ENCODE measurements around the gene SYN1.

The SYN1 gene

GRCh38 chrX:47623540-47624027 lies 3.9 kb upstream of the SYN1 start:
- H3K4me3 ChIP-seq = peak overlapping the region; percentile 57

GRCh38 chrX:47621851-47622250 lies 2.2 kb upstream of the SYN1 start:
- Histone ChIP-seq H3K27ac (no peak overlapping the region), H3K27me3 (peaks cover 30% of the 10 kb centered on the region), H4K20me1 (peaks cover 9% of the 10 kb centered on the region; the same call in 1 of the 2 replicates), H3K4me1 (peaks cover 9% of the 10 kb centered on the region), H3K9ac (no peak overlapping the region), H3K36me3 (no peaks in the 10 kb centered on the region), H3K4me3 (no peak overlapping the region), H3K4me2 (no peak overlapping the region), H3K9me3 (no peaks in the 10 kb centered on the region)
- no peak for TF ChIP-seq Cebpa-rat (IDR thresholded peaks at IDR 0.05)

More at GRCh38 chrX:47623540-47624027, 3.9 kb upstream of the SYN1 start:
- Histone ChIP-seq H3K4me1 (peaks cover 12% of the 10 kb centered on the region), H3K9ac (no peak overlapping the region), H3K4me2 (peak overlapping the region; percentile 68), H3K27me3 (peaks cover 22% of the 10 kb centered on the region), H3K36me3 (no peaks in the 10 kb centered on the region), H3K9me3 (no peaks in the 10 kb centered on the region), H4K20me1 (peaks cover 9% of the 10 kb centered on the region; the same call in 1 of the 2 replicates), H3K27ac (no peak overlapping the region)
- no peak for TF ChIP-seq Cebpa-rat (IDR thresholded peaks at IDR 0.05)

- peaks cover 40% of the 10 kb centered on the region for H3K27me3 ChIP-seq
- no peaks in the 10 kb centered on the region for H3K9me3 ChIP-seq
- no peak overlapping the region for H3K27ac ChIP-seq
- no peak overlapping the region for H3K4me3 ChIP-seq
- H3K4me1 ChIP-seq = peaks cover 9% of the 10 kb centered on the region
- no peaks in the 10 kb centered on the region for H3K36me3 ChIP-seq
- H4K20me1 ChIP-seq = peaks cover 4% of the 10 kb centered on the region; the same call in 1 of the 2 replicates
- no peak for TF ChIP-seq Cebpa-rat (IDR thresholded peaks at IDR 0.05)
- H3K9ac ChIP-seq = no peak overlapping the region
- peak overlapping the region; percentile 43; the same call in 1 of the 2 replicates for H3K4me2 ChIP-seq
These were observed 637 bp upstream of the SYN1 start for GRCh38 chrX:47620303-47620685.

DNA sequence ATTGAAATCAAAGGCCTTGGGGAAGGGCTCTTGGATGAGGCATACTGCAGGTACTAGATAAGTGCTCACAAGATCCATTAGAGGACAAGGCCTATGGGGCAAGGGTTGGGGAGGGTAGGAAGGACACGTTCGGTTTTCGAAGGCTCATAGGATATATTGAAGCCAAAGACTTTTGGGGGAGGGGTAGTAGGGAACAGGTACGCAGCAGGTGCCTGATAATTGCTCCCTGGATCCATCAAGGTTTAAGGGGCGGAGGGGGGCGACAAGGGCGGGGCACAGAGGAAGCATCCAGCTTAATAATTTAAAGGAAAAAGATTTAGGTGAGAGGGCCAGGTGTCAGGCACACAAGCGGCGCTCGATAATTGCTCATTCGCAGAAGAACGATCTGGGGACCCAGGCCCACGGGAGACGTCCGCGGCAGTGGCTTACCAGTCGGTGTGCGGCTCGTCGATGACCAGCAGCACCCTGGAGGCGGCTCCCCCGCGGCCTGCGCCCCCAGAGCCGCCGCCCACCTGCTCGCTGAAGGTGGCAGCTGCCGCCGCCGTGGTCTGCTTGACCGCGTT lies 653 bp downstream of the SYN1 start:
- no peaks in the 10 kb centered on the region for H3K36me3 ChIP-seq
- H3K27ac ChIP-seq = no peak overlapping the region
- no peak overlapping the region for H3K9ac ChIP-seq
- no peaks in the 10 kb centered on the region; the same call in 1 of the 2 replicates for H4K20me1 ChIP-seq
- no peaks in the 10 kb centered on the region for H3K9me3 ChIP-seq
- H3K27me3 ChIP-seq = peaks cover 41% of the 10 kb centered on the region
- peaks cover 9% of the 10 kb centered on the region for H3K4me1 ChIP-seq
- no peak overlapping the region for H3K4me3 ChIP-seq
- no peak overlapping the region for H3K4me2 ChIP-seq
- no peak for TF ChIP-seq Cebpa-rat (IDR thresholded peaks at IDR 0.05)

GRCh38 chrX:47614618-47615017 lies 5.0 kb downstream of the SYN1 start:
- Histone ChIP-seq H3K4me1 (no peaks in the 10 kb centered on the region), H3K9ac (no peak overlapping the region), H3K4me2 (no peak overlapping the region), H3K36me3 (no peaks in the 10 kb centered on the region), H3K9me3 (peaks cover 7% of the 10 kb centered on the region; the same call in 1 of the 2 replicates), H4K20me1 (no peaks in the 10 kb centered on the region), H3K27me3 (peaks cover 50% of the 10 kb centered on the region), H3K27ac (no peak overlapping the region), H3K4me3 (no peak overlapping the region)
- no peak for TF ChIP-seq Cebpa-rat (IDR thresholded peaks at IDR 0.05)

DNA sequence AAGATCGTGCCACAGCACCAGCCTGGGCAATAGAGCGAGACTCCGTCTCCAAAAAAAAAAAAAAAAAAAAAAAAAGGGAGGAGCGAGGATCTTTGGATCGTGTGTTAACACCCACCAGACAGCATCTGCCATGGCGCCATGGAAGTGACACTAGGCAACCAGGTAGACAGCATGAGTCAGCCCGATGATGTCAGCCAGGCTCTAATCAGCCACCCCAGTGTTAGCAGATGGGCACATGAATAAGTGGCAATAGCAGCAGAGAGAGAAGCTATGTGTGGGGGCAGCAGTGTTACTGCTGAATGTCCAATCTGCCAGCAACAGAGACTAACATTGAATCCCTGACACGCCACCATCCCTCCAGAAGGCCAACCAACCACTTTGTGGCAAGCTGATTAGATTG lies 6.6 kb downstream of the SYN1 start:
- H3K36me3 ChIP-seq = no peaks in the 10 kb centered on the region
- H3K4me2 ChIP-seq = no peak overlapping the region
- TF ChIP-seq Cebpa-rat (IDR thresholded peaks at IDR 0.05) = no peak
- H4K20me1 ChIP-seq = no peaks in the 10 kb centered on the region
- peaks cover 12% of the 10 kb centered on the region; the same call in 1 of the 2 replicates for H3K9me3 ChIP-seq
- H3K27me3 ChIP-seq = peaks cover 49% of the 10 kb centered on the region
- H3K27ac ChIP-seq = no peak overlapping the region
- peaks cover 5% of the 10 kb centered on the region; the same call in 1 of the 2 replicates for H3K4me1 ChIP-seq
- no peak overlapping the region for H3K9ac ChIP-seq
- no peak overlapping the region for H3K4me3 ChIP-seq

- no peak overlapping the region for H3K4me3 ChIP-seq
- no peak overlapping the region for H3K9ac ChIP-seq
- H3K27ac ChIP-seq = no peak overlapping the region
- no peak overlapping the region for H3K4me2 ChIP-seq
- no peaks in the 10 kb centered on the region for H4K20me1 ChIP-seq
- peaks cover 12% of the 10 kb centered on the region; the same call in 1 of the 2 replicates for H3K9me3 ChIP-seq
- H3K36me3 ChIP-seq = no peaks in the 10 kb centered on the region
- peaks cover 11% of the 10 kb centered on the region; the same call in 1 of the 2 replicates for H3K4me1 ChIP-seq
- no peak for TF ChIP-seq Cebpa-rat (IDR thresholded peaks at IDR 0.05)
- H3K27me3 ChIP-seq = peaks cover 42% of the 10 kb centered on the region
These were observed 7.2 kb downstream of the SYN1 start for GRCh38 chrX:47612418-47612817.

GRCh38 chrX:47611926-47612325 lies 7.7 kb downstream of the SYN1 start:
- Histone ChIP-seq H3K36me3 (no peaks in the 10 kb centered on the region), H3K27me3 (peaks cover 42% of the 10 kb centered on the region), H3K9ac (no peak overlapping the region), H4K20me1 (no peaks in the 10 kb centered on the region), H3K4me1 (peaks cover 11% of the 10 kb centered on the region; the same call in 1 of the 2 replicates), H3K9me3 (peaks cover 12% of the 10 kb centered on the region; the same call in 1 of the 2 replicates), H3K4me3 (no peak overlapping the region), H3K4me2 (no peak overlapping the region), H3K27ac (no peak overlapping the region)
- no peak for TF ChIP-seq Cebpa-rat (IDR thresholded peaks at IDR 0.05)

- Histone ChIP-seq H3K27ac (no peak overlapping the region), H3K9ac (no peak overlapping the region), H3K36me3 (no peaks in the 10 kb centered on the region), H3K4me3 (no peak overlapping the region), H3K9me3 (peaks cover 12% of the 10 kb centered on the region; the same call in 1 of the 2 replicates), H3K4me1 (peaks cover 11% of the 10 kb centered on the region; the same call in 1 of the 2 replicates), H3K27me3 (peaks cover 39% of the 10 kb centered on the region), H3K4me2 (no peak overlapping the region), H4K20me1 (no peaks in the 10 kb centered on the region)
- no peak for TF ChIP-seq Cebpa-rat (IDR thresholded peaks at IDR 0.05)
These were observed 8.2 kb downstream of the SYN1 start for GRCh38 chrX:47611489-47611888.

GRCh38 chrX:47610511-47610910 lies 9.1 kb downstream of the SYN1 start:
- Histone ChIP-seq H3K27me3 (peaks cover 41% of the 10 kb centered on the region), H3K36me3 (no peaks in the 10 kb centered on the region), H3K4me1 (peaks cover 11% of the 10 kb centered on the region; the same call in 1 of the 2 replicates), H3K27ac (no peak overlapping the region), H4K20me1 (no peaks in the 10 kb centered on the region), H3K9me3 (peaks cover 12% of the 10 kb centered on the region; the same call in 1 of the 2 replicates), H3K4me2 (no peak overlapping the region), H3K9ac (no peak overlapping the region), H3K4me3 (no peak overlapping the region)
- no peak for TF ChIP-seq Cebpa-rat (IDR thresholded peaks at IDR 0.05)
